Caco-2 (cell line): ENCODE measurements around the gene TBC1D25. TPM values are rescaled to one million over a fixed set of nuclear protein-coding genes. Genes with fewer than 3 reads are reported as not detected.

Experiments used
- BruUV-seq: library from RNA; stranded (reverse); fragments of 400-500 nt; replicated peaks from 2 replicates; lab custom pipeline; 2021; lab: Mats Ljungman, UMichigan
- CTCF ChIA-PET: fragments of 300-600 bp; sonication (Branson Sonifier 250); formaldehyde crosslinking; loops from one replicate; lab custom pipeline; 2022; ENCODE audit warnings: antibody characterized with exemption; lab: Charles Lee
- POLR2A ChIA-PET: fragments of 300-600 bp; sonication (Branson Sonifier 250); formaldehyde crosslinking; loops from one replicate; lab custom pipeline; 2022; ENCODE audit warnings: antibody characterized with exemption; lab: Charles Lee
- DNase-seq, 2 experiments: peaks; one replicate each; pipeline versions ENCODE4 v3.0.0 to v3.0.0-alpha.2; 2020 to 2022
- H3K27me3 ChIP-seq: replicated peaks from 2 replicates; pipeline ENCODE4 v1.6.0; 2011; ENCODE audit warnings: low read length; ENCODE audit not compliant: control insufficient read depth, insufficient read depth
- H3K36me3 ChIP-seq: 2 replicates; pipeline ENCODE4 v1.5.1; 2011; ENCODE audit warnings: low read length; ENCODE audit not compliant: control insufficient read depth, insufficient read depth
- H3K4me1 ChIP-seq: fragments of 250-450 bp; sonication (Bioruptor Pico); 2 replicates; pipeline ENCODE4 v1.5.1; 2020; ENCODE audit warnings: mild to moderate bottlenecking
- H3K4me3 ChIP-seq: 2 replicates; pipeline ENCODE4 v1.5.1; 2011; ENCODE audit warnings: low read depth, mild to moderate bottlenecking, control low read depth, low read length
- H3K9me3 ChIP-seq: fragments of 250-450 bp; sonication (Bioruptor Pico); 2 replicates; pipeline ENCODE4 v1.5.1; 2020; ENCODE audit warnings: mild to moderate bottlenecking, moderate library complexity
- H3K27ac Mint-ChIP-seq: one replicate; pipeline ENCODE4 v1.8.0; 2022; ENCODE audit warnings: mixed read lengths; ENCODE audit not compliant: unreplicated experiment
- H3K27me3 Mint-ChIP-seq: one replicate; pipeline ENCODE4 v1.8.0; 2022; ENCODE audit warnings: mixed read lengths; ENCODE audit not compliant: insufficient read depth, unreplicated experiment
- H3K36me3 Mint-ChIP-seq: one replicate; pipeline ENCODE4 v1.8.0; 2022; ENCODE audit warnings: mild to moderate bottlenecking, mixed read lengths; ENCODE audit not compliant: insufficient read depth, unreplicated experiment
- H3K4me1 Mint-ChIP-seq: one replicate; pipeline ENCODE4 v1.8.0; 2022; ENCODE audit warnings: low read depth, mixed read lengths; ENCODE audit not compliant: unreplicated experiment
- H3K4me3 Mint-ChIP-seq: one replicate; pipeline ENCODE4 v1.8.0; 2022; ENCODE audit warnings: mild to moderate bottlenecking, moderate library complexity, mixed read lengths; ENCODE audit not compliant: unreplicated experiment
- H3K9me3 Mint-ChIP-seq: one replicate; pipeline ENCODE4 v1.8.0; 2022; ENCODE audit warnings: mixed read lengths; ENCODE audit not compliant: unreplicated experiment
- intact Hi-C: fragments of 100-400 bp; cut with micrococcal nuclease; formaldehyde crosslinking; loops from one replicate; pipeline ENCODE4 v1.10.0; 2022; ENCODE audit not compliant: unreplicated experiment
- total RNA-seq: library from RNA; stranded (reverse); gene quantifications from 2 replicates; pipeline ENCODE4 v1.2.3, GENCODE V29; 2022
- TF ChIP-seq, protein P1 (sequence below), 2 experiments: fragments of 200-600 bp in 1 of 2; IDR thresholded peaks; 1 replicate in 1 of 2; 2 replicates in 1 of 2; pipeline versions ENCODE4 v1.5.1 to v1.8.0; 2011 to 2022; ENCODE audit warnings: antibody characterized with exemption in 1 of 2, control low read depth in 1 of 2, inconsistent platforms in 1 of 2, low read depth in 1 of 2, low read length in 1 of 2, mild to moderate bottlenecking in 1 of 2, moderate library complexity in 1 of 2; ENCODE audit not compliant: insufficient read depth in 1 of 2, severe bottlenecking in 1 of 2, unreplicated experiment in 1 of 2

The TBC1D25 gene
- total RNA-seq, 1 experiment from 2014 or later = 11.1 TPM

DNA sequence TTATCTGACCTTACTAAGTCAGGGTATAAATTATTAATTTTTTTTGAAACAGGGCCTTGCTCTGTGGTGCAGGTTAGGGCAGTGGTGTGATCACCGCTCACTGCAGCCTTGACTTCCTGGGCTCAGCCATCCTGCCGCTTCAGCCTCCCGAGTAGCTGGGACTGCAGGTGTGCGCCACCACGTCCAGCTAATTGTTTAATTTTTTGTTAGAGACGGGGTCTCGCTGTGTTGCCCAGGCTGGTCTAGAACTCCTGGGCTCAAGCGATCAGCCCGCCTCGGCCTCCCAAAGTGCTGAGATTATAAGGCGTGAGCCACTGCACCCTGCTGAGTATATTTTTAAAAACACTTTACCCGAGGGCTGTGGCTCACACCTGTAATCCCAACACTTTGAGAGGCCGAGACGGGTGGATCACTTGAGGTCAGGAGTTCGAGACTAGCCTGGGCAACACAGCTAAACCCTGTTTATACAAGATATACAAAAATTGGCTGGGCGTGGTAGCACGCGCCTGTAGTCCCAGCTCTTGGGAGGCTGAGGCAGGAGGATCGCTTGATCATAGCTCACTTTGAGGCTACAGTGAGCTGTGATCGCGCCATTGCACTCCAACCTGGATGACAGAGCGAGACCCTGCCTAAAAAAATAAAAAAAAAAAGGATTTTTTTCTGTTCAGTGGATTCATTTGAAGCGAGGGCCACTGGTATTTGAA lies 721 bp upstream of the TBC1D25 start:
- Mint-ChIP-seq H3K36me3 (peaks cover 28% of the 10 kb centered on the region), H3K27ac (peak overlapping the region; percentile 71), H3K9me3 (no peaks in the 10 kb centered on the region), H3K27me3 (no peaks in the 10 kb centered on the region), H3K4me1 (peaks cover 8% of the 10 kb centered on the region), H3K4me3 (peak overlapping the region; percentile 87)
- Histone ChIP-seq H3K27me3 (no peaks in the 10 kb centered on the region), H3K4me1 (no peaks in the 10 kb centered on the region), H3K9me3 (no peaks in the 10 kb centered on the region), H3K36me3 (no peaks in the 10 kb centered on the region), H3K4me3 (peak overlapping the region; percentile 25)
- intact Hi-C loops = loop anchor here (1.0 to 2.0 kb wide), 2 partner anchors 36 to 448 kb away; partner anchors contain the start of gene RBM3
- ChIA-PET CTCF (interaction anchor here (0.6 to 1.6 kb wide), 7 partner anchors 13 to 910 kb away, joined by 3 to 10 read pairs (median 5); no protein-coding TSS in a partner anchor), POLR2A (interaction anchor here (0.6 to 0.9 kb wide), 4 partner anchors 36 to 652 kb away, joined by 3 to 13 read pairs (median 8); no protein-coding TSS in a partner anchor)
- TF ChIP-seq, protein P1, sequence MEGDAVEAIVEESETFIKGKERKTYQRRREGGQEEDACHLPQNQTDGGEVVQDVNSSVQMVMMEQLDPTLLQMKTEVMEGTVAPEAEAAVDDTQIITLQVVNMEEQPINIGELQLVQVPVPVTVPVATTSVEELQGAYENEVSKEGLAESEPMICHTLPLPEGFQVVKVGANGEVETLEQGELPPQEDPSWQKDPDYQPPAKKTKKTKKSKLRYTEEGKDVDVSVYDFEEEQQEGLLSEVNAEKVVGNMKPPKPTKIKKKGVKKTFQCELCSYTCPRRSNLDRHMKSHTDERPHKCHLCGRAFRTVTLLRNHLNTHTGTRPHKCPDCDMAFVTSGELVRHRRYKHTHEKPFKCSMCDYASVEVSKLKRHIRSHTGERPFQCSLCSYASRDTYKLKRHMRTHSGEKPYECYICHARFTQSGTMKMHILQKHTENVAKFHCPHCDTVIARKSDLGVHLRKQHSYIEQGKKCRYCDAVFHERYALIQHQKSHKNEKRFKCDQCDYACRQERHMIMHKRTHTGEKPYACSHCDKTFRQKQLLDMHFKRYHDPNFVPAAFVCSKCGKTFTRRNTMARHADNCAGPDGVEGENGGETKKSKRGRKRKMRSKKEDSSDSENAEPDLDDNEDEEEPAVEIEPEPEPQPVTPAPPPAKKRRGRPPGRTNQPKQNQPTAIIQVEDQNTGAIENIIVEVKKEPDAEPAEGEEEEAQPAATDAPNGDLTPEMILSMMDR (IDR thresholded peaks at IDR 0.05; ENCODE audit: insufficient read depth in 1 of 2, low read depth in 1 of 2, low read length in 1 of 2, severe bottlenecking in 1 of 2, unreplicated experiment in 1 of 2) = no peak
- no TSS peak for BruUV-seq
- no peak for DNase-seq

DNA sequence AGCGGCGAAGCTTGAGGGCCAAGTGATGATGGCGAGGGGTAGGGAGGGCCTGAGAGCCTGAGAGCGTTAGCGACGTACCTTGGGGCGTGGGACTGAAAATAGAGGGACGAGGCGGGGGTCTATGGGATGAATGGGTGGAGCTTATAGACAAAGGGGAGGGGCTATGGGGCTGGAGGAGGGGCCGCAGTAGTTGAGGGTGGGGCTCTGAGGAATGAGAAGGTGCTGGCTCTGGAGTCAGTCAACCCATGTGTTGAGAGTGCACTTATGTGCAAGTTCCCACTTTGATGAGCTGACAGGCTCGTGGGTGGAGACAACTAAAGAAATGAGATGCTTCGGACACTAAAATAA lies 488 bp downstream of the TBC1D25 start:
- TF ChIP-seq, protein P1 (IDR thresholded peaks at IDR 0.05; ENCODE audit: insufficient read depth in 1 of 2, low read depth in 1 of 2, low read length in 1 of 2, severe bottlenecking in 1 of 2, unreplicated experiment in 1 of 2) = no peak
- H3K4me1 ChIP-seq = no peaks in the 10 kb centered on the region
- CTCF ChIA-PET = interaction anchor here (0.6 to 1.6 kb wide), 3 partner anchors 10 to 454 kb away, joined by 3 to 10 read pairs (median 4); no protein-coding TSS in a partner anchor
- BruUV-seq = no TSS peak
- H3K27me3 ChIP-seq = no peaks in the 10 kb centered on the region
- Mint-ChIP-seq H3K27ac (peak overlapping the region; percentile 71), H3K36me3 (peaks cover 36% of the 10 kb centered on the region), H3K4me1 (peaks cover 8% of the 10 kb centered on the region), H3K4me3 (peak overlapping the region; percentile 87), H3K9me3 (no peaks in the 10 kb centered on the region), H3K27me3 (no peaks in the 10 kb centered on the region)
- POLR2A ChIA-PET = interaction anchor here (0.8 to 0.9 kb wide), 2 partner anchors 34 to 651 kb away, joined by 3 read pairs; partner anchors contain the start of gene RBM3
- no peaks in the 10 kb centered on the region for H3K36me3 ChIP-seq
- H3K9me3 ChIP-seq = no peaks in the 10 kb centered on the region
- DNase-seq = no peak
- intact Hi-C loops = no loop called here
- H3K4me3 ChIP-seq = peak overlapping the region; percentile 68

DNA sequence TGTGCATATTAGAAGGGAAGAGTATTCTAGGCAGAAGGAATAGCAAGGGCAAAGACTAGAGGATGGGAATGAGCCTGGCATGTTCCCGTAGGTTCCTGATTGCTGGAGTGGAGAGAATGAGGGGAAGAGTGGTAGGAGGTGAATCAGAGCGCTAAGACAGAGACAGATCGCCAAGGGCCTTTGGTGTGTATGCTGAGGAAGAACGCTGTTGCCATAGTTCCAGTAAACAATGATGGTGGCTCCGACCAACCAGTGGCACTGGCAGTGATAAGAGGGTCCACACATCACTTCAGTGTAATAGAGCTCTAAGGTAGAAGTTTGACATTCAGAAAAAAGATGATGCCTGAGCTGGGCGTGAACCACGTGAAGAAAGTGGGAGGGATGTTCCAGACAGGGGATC lies 966 bp downstream of the TBC1D25 start:
- Histone ChIP-seq H3K4me3 (peak overlapping the region; percentile 68), H3K27me3 (no peaks in the 10 kb centered on the region), H3K4me1 (no peaks in the 10 kb centered on the region), H3K36me3 (no peaks in the 10 kb centered on the region), H3K9me3 (no peaks in the 10 kb centered on the region)
- ChIA-PET POLR2A (no interaction called here), CTCF (interaction anchor here (0.6 to 1.6 kb wide), 3 partner anchors 10 to 454 kb away, joined by 3 to 10 read pairs (median 4); no protein-coding TSS in a partner anchor)
- no peak for DNase-seq
- Mint-ChIP-seq H3K4me3 (peak overlapping the region; percentile 87), H3K27ac (peak overlapping the region; percentile 71), H3K4me1 (peaks cover 8% of the 10 kb centered on the region), H3K27me3 (no peaks in the 10 kb centered on the region), H3K9me3 (no peaks in the 10 kb centered on the region), H3K36me3 (peaks cover 39% of the 10 kb centered on the region)
- intact Hi-C loops = no loop called here
- BruUV-seq = TSS peak; percentile 46
- TF ChIP-seq, protein P1 (IDR thresholded peaks at IDR 0.05; ENCODE audit: insufficient read depth in 1 of 2, low read depth in 1 of 2, low read length in 1 of 2, severe bottlenecking in 1 of 2, unreplicated experiment in 1 of 2) = no peak
